Prostate gland (tissue), 2 donors: ENCODE data around the gene RTF2.

Experiments
- CTCF ChIP-seq, 4 experiments: fragments of 200-600 bp in 2 of 4; fragments of 450-650 bp in 2 of 4; sonication (generic) in 2 of 4; IDR thresholded peaks; 1 replicate in 3 of 4; 2 replicates in 1 of 4; pipeline ENCODE4 v1.5.1; 2016 to 2019; ENCODE audit warnings: antibody characterized with exemption in 4 of 4, mild to moderate bottlenecking in 2 of 4, moderate library complexity in 2 of 4
- POLR2A ChIP-seq: fragments of 450-650 bp; IDR thresholded peaks from one replicate; pipeline ENCODE4 v1.6.1; 2016; ENCODE audit warnings: antibody characterized with exemption, mild to moderate bottlenecking

GRCh38 chr20:56449459-56449858, 19.0 kb upstream of the RTF2 start:
- TF ChIP-seq POLR2A (no peak), CTCF (IDR thresholded peaks at IDR 0.05) (no peak)
